Measurements from ENCODE around the gene MRPS7.
"Not testable (repeated sequence)": the region's sequence is repeated elsewhere in the genome, so short reads cannot be mapped to it uniquely, and the experiment has no call there.

The MRPS7 gene

DNA sequence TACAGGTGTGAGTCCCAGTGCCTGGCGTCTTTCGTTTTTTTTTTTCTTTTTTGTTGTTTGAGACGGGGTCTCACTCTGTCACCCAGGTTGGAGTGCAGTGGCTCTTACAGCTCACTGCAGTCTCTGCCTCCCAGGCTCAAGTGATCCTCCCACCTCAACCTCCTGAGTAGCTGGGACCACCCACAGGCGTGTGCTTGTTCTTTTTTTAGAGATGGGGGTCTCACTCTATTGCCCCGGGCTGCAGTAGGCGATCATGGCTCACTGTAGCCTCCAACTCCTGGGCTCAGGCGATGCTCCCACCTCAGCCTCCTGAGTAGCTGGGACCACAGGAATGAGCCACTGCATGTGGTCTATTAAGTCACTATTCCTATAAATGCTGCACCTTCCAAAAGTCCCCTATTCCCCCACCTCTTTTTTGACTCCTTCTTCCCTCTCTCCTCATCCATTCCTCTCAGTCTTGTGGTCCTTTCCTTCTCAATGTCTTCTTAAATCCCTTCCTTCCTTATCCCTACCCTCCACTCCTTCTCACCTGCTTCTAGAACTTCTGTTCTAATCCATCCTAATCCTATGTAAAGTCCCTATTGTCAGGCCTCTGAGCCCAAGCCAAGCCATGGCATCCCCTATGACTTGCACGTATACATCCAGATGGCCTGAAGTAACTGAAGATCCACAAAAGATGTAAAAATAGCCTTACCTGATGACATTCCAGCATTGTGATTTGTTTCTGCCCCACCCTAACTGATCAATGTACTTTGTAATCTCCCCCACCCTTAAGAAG lies 9.5 kb upstream of the MRPS7 start:
- H3K4me3 ChIP-seq (ENCODE audit: low read depth, low read length): no peak overlapping the region
- no peak for DNase-seq (ENCODE audit: low read depth)
- TF ChIP-seq, protein P1, sequence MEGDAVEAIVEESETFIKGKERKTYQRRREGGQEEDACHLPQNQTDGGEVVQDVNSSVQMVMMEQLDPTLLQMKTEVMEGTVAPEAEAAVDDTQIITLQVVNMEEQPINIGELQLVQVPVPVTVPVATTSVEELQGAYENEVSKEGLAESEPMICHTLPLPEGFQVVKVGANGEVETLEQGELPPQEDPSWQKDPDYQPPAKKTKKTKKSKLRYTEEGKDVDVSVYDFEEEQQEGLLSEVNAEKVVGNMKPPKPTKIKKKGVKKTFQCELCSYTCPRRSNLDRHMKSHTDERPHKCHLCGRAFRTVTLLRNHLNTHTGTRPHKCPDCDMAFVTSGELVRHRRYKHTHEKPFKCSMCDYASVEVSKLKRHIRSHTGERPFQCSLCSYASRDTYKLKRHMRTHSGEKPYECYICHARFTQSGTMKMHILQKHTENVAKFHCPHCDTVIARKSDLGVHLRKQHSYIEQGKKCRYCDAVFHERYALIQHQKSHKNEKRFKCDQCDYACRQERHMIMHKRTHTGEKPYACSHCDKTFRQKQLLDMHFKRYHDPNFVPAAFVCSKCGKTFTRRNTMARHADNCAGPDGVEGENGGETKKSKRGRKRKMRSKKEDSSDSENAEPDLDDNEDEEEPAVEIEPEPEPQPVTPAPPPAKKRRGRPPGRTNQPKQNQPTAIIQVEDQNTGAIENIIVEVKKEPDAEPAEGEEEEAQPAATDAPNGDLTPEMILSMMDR (conservative IDR thresholded peaks at IDR 0.05; ENCODE audit: low read depth, low read length): no peak

DNA sequence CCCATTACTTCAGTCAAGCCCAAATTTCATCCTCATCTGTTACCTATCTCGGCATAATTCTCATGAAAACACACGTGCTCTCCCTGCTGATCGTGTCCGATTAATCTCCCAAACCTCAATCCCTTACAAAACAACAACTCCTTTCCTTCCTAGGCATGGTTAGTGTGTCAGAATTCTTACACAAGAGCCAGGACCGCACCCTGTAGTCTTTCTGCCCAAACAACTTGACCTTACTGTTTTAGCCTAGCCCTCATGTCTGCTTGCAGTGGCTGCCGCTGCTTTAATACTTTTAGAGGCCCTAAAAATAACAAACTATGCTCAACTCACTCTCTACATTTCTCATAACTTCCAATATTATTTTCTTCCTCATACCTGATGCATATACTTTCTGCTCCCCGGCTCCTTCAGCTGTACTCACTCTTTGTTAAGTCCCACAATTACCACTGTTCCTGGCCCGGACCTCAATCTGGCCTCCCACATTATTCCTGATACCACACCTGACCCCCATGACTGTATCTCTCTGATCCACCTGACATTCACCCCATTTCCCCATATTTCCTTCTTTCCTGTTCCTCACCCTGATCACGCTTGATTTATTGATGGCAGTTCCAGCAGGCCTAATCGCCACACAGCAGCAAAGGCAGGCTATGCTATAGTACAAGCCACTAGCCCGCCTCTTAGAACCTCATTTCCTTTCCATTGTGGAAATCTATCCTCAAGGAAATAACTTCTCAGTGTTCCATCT lies 5.6 kb upstream of the MRPS7 start:
- not testable (repeated sequence) for DNase-seq (ENCODE audit: low read depth); H3K4me3 ChIP-seq (ENCODE audit: low read depth, low read length)

DNA sequence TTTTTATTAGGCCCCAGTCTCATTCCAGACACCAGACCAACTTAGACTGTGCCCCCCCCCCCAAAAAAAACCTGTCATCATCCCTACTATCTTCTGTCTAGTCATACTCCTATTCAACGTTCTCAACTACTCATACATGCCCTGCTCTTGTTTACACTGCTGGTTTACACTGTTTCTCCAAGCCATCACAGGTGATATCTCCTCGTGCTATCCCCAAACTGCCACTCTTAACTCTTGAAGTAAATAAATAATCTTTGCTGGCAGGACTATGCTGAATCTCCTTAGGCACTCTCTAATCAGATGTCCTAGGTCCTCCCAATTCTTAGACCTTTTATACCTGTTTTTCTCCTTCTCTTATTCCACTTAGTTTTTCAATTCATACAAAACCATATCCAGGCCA lies 4.5 kb upstream of the MRPS7 start:
- not testable (repeated sequence) for H3K4me3 ChIP-seq (ENCODE audit: low read depth, low read length); DNase-seq (ENCODE audit: low read depth)

DNA sequence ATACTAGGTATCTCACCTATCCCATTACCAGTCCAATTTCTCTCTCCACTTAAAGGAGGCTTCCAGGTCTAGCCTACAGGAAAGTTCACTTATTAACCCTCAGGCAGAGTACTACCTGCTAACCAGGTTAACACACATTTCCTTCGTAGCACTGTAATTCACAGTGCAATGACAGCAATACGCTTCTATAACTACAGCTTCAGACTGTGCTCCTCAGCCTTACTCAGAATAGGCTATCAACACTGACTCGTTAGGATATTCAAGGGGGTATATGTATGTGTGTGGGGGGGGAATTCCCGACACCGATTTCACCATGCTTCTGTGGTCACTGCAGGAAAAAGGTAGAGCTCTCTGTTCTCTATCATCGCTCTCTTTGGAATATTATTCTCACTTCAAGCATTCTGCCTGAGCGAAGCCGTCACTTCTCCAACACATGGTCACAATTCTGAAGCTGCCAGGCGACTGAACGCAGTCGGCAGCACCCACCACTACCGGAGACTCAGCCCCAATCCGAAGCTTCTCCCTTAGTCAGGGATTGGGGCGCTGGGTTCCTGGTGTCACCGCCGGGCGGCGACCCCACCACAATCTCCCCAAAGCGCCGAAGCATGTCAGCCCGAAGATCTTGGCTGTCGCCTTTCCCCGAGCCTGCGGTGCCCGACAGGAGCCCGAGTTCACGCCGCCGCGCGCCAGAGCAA lies 891 bp upstream of the MRPS7 start:
- peak overlapping the region; percentile 97 for H3K4me3 ChIP-seq (ENCODE audit: low read depth, low read length)
- peak; percentile 35 for DNase-seq (ENCODE audit: low read depth)
- TF ChIP-seq, protein P1 (conservative IDR thresholded peaks at IDR 0.05; ENCODE audit: low read depth, low read length): peak; percentile 11

DNA sequence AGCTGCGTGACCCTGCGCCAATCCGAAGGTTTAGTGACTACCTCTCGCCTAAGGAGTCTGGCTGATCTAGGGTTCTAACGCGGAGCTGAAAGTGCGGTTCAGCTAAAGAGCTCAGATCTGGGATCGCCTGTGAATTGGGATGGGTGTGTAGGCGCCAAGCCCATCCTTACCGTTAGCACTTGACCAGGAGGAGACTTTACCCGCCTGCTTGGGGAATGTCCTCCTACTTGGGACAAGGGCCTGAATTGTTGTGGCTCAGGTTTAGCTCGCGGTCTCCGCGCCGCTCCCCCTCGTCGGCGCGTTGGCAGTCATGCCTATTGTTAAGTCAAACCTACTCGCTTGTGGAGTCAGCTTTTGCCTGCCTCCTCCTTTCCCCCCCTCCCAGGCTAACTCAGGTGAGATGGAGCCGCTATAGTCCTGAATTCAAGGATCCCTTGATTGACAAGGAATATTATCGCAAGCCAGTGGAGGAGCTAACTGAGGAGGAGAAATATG lies 480 bp downstream of the MRPS7 start:
- TF ChIP-seq, protein P1 (conservative IDR thresholded peaks at IDR 0.05; ENCODE audit: low read depth, low read length): no peak
- peak overlapping the region; percentile 97 for H3K4me3 ChIP-seq (ENCODE audit: low read depth, low read length)
- no peak for DNase-seq (ENCODE audit: low read depth)

DNA sequence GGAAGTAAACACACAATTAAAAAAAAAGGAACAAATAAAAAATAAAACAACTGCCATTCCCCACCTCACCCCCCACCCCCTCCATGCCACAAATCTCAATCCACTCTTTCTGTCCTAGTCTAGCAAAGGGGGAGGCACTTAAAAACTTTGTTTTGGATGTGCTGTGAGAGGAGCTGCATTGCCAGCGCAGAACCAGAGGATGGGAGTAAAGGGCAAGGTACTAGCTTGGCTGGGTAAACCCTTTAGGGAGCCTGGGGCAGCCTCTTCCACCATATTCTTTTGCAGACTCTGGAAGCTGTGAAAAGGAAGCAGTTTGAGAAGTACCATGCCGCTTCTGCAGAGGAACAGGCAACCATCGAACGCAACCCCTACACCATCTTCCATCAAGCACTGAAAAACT lies 1.4 kb downstream of the MRPS7 start:
- DNase-seq (ENCODE audit: low read depth): no peak
- TF ChIP-seq, protein P1 (conservative IDR thresholded peaks at IDR 0.05; ENCODE audit: low read depth, low read length): peak; percentile 5
- H3K4me3 ChIP-seq (ENCODE audit: low read depth, low read length): no peak overlapping the region

DNA sequence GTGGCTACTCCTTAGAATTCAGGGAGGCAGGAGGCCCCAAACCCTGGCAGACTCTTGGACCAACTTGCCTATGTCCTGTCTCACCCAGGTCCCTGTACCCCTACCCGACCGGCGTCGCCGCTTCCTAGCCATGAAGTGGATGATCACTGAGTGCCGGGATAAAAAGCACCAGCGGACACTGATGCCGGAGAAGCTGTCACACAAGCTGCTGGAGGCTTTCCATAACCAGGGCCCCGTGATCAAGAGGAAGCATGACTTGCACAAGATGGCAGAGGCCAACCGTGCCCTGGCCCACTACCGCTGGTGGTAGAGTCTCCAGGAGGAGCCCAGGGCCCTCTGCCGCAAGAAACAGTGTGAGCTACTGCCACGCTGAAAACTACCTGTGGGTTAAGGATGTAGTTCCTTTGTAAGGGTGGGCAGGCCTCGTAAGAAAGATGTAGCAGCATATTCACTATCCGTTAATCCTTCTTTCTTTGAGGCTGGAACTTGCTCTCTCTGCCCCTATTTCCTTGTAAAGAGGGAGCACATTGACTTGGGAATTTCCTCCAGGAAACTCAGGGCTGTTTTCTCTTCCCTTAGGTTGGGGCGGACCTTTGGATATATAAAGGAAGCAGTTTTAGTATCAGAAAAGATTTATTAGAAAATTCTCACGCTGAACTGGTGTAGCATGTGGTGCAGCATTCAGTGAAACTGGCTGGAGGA lies 4.1 kb downstream of the MRPS7 start:
- no peak for DNase-seq (ENCODE audit: low read depth)
- TF ChIP-seq, protein P1 (conservative IDR thresholded peaks at IDR 0.05; ENCODE audit: low read depth, low read length): no peak
- H3K4me3 ChIP-seq (ENCODE audit: low read depth, low read length): no peak overlapping the region
